A673 (cell line): ENCODE measurements around the gene FGD6. TPM values are rescaled to one million over a fixed set of nuclear protein-coding genes. Genes with fewer than 3 reads are reported as not detected.

Experiments
- BruUV-seq: library from RNA; stranded (reverse); fragments of 400-500 nt; replicated peaks from 2 replicates; lab custom pipeline; 2021; lab: Mats Ljungman, UMichigan
- CTCF ChIA-PET: fragments of 300-600 bp; sonication (Branson Sonifier 250); formaldehyde crosslinking; loops from one replicate; lab custom pipeline; 2022; ENCODE audit warnings: antibody characterized with exemption; lab: Charles Lee
- POLR2A ChIA-PET: fragments of 300-600 bp; sonication (Branson Sonifier 250); formaldehyde crosslinking; loops from one replicate; lab custom pipeline; 2022; ENCODE audit warnings: antibody characterized with exemption; ENCODE audit not compliant: low non-redundant PET; lab: Charles Lee
- DNase-seq: peaks from one replicate; pipeline ENCODE4 v3.0.0-alpha.2; 2015; ENCODE audit warnings: low spot score
- H3K27ac ChIP-seq: fragments of 200-600 bp; sonication (generic); 2 replicates; pipeline ENCODE4 v1.5.1; 2016; ENCODE audit warnings: mixed run types, low read depth, mild to moderate bottlenecking, mixed read lengths, antibody characterized with exemption, low read length; ENCODE audit not compliant: poor library complexity, severe bottlenecking
- H3K27me3 ChIP-seq: fragments of 200-600 bp; sonication (generic); replicated peaks from 2 replicates; pipeline ENCODE4 v1.6.1; 2017; ENCODE audit warnings: mixed run types, low read depth, mild to moderate bottlenecking, mixed read lengths, antibody characterized with exemption, low read length; ENCODE audit not compliant: insufficient read depth, poor library complexity
- H3K36me3 ChIP-seq: fragments of 200-600 bp; sonication (generic); 2 replicates; pipeline ENCODE4 v1.6.1; 2016; ENCODE audit warnings: mixed run types, mild to moderate bottlenecking, mixed read lengths, antibody characterized with exemption, low read length; ENCODE audit not compliant: insufficient read depth, poor library complexity, severe bottlenecking
- H3K4me1 ChIP-seq: fragments of 200-600 bp; sonication (generic); 2 replicates; pipeline ENCODE4 v1.6.1; 2017; ENCODE audit warnings: mixed run types, mild to moderate bottlenecking, mixed read lengths, antibody characterized with exemption, low read length; ENCODE audit not compliant: insufficient read depth, poor library complexity, severe bottlenecking
- H3K4me3 ChIP-seq: fragments of 200-600 bp; sonication (generic); 2 replicates; pipeline ENCODE4 v1.5.1; 2016; ENCODE audit warnings: low read depth, mixed run types, mild to moderate bottlenecking, mixed read lengths, low read length; ENCODE audit not compliant: poor library complexity, severe bottlenecking
- H3K9me3 ChIP-seq: fragments of 200-600 bp; sonication (generic); 2 replicates; pipeline ENCODE4 v1.6.1; 2016; ENCODE audit warnings: mixed run types, low read depth, mild to moderate bottlenecking, mixed read lengths, antibody characterized with exemption, low read length; ENCODE audit not compliant: poor library complexity, severe bottlenecking
- EZH2 ChIP-seq: fragments of 200-600 bp; sonication (generic); IDR thresholded peaks from 2 replicates; pipeline ENCODE4 v1.6.1; 2017; ENCODE audit warnings: borderline replicate concordance, low read depth, mild to moderate bottlenecking, mixed read lengths, antibody characterized with exemption, low read length; ENCODE audit not compliant: poor library complexity, severe bottlenecking
- intact Hi-C: fragments of 100-400 bp; cut with micrococcal nuclease; formaldehyde crosslinking; loops from one replicate; pipeline ENCODE4 v1.10.0; 2022; ENCODE audit not compliant: unreplicated experiment
- total RNA-seq: library from RNA; stranded (reverse); gene quantifications from 2 replicates; pipeline ENCODE4 v1.2.3, GENCODE V29; 2021
- TF ChIP-seq, protein P1 (sequence below): fragments of 300-800, 200-600 bp; sonication (generic); conservative IDR thresholded peaks from 2 replicates; pipeline ENCODE4 v1.5.1; 2017; ENCODE audit warnings: low read depth, mild to moderate bottlenecking, antibody characterized with exemption, low read length, moderate library complexity, mixed read lengths

Gene FGD6
- total RNA-seq, 1 experiment from 2014 or later = 11.7 TPM

DNA sequence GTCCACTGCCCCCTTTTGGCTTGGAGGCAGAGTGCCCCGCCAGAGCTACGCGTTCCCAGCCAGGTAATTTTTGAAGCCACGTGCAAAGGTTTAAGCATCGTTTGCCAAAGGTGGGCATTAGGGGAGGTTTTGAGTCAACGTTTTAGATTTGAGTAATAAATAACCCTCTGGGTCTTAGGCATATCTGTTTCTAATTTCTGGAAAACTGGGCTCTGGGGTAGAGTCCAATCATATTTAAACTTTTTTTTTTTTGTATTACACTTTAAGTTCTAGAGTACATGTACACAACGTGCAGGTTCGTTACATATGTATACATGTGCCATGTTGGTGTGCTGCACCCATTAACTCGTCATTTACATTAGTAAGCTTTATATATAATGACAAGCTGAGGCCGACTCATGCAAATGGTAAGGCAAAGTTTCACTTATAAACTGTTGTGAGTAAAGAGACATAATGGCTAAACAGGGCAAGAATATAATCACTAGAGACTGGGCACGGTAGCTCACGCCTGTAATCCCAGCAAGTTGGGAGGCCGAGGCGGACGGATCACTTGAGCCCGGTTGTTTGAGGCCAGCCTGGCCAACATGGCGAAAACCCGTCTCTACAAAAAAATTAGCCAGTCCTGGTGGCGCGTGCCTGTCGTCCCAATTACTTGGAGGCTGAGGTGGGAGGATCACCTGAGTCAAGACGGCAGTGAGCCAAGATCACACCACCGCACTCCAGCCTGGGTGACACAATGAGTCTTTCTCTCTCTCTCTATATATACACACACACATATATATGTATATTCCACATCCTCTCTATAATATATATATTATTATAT is 143.4 kb downstream of the FGD6 start:
- intact Hi-C loops = no loop called here
- no TSS peak for BruUV-seq

DNA sequence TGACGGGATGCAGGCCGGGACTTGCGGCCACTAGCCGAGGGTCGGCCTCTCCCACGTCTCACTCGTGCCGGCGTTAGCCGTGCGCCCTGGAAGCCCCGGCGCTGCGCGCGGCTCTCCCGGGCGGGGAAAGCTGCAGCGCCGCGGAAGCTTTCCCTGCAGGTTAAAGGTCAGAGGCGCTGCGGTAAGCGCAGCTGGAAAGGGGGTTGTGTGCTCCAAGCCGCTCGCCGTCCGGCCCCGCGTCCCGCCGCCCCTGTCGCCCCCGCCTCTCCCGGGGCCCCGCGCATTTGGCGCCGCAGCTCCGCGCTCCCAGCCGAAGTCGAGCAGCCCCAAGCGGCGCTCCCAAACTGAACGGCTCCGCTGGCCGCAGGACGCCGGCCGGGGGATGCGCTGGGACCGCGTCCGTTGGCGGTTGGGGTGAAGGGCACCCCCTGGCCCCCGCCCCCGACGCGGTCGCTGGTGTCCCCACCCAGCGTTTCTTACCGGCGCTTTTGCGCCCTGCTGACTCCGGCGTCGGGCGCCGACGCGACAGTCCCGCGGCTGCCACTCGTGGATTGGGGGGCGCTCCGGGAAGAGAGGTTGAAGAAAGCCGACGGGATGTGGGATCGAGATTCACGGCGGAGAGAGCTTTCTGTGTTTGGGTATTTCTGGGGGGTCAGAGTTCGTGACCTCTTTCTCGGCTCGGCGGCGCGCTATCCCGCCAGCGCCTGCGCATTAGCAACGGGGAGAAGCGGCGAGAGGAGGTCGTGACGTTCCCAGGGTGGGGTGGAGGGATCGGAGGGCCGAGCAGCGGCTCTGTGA is 144.2 kb downstream of the FGD6 start, which contains the start of gene NR2C1:
Gene NR2C1, minus strand, starts transcription at position 719 of the 798 bp plus-strand sequence. CDS start 6,234 bp downstream, outside the sequence.
- H3K4me3 ChIP-seq = peak within 1 kb of the TSS; percentile 99
- H3K4me1 ChIP-seq = no peaks in the 10 kb centered on the region
- H3K36me3 ChIP-seq = no peaks in the 10 kb centered on the region
- BruUV-seq = TSS peak; percentile 51
- DNase-seq = peak; percentile 95
- intact Hi-C loops = no loop called here
- H3K27me3 ChIP-seq = no peaks in the 10 kb centered on the region
- H3K9me3 ChIP-seq = no peaks in the 10 kb centered on the region
- TF ChIP-seq, protein P1, sequence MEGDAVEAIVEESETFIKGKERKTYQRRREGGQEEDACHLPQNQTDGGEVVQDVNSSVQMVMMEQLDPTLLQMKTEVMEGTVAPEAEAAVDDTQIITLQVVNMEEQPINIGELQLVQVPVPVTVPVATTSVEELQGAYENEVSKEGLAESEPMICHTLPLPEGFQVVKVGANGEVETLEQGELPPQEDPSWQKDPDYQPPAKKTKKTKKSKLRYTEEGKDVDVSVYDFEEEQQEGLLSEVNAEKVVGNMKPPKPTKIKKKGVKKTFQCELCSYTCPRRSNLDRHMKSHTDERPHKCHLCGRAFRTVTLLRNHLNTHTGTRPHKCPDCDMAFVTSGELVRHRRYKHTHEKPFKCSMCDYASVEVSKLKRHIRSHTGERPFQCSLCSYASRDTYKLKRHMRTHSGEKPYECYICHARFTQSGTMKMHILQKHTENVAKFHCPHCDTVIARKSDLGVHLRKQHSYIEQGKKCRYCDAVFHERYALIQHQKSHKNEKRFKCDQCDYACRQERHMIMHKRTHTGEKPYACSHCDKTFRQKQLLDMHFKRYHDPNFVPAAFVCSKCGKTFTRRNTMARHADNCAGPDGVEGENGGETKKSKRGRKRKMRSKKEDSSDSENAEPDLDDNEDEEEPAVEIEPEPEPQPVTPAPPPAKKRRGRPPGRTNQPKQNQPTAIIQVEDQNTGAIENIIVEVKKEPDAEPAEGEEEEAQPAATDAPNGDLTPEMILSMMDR = no peak
- no peak for TF ChIP-seq EZH2
- H3K27ac ChIP-seq = peak within 1 kb of the TSS; percentile 85
- POLR2A ChIA-PET = interaction anchor here (0.6 kb wide), 1 partner anchor 98 kb away, joined by 4 read pairs; no protein-coding TSS in a partner anchor
- CTCF ChIA-PET = interaction anchor here (0.6 to 0.8 kb wide), 3 partner anchors 44 to 461 kb away, joined by 3 to 5 read pairs (median 3); no protein-coding TSS in a partner anchor

More for the DNA sequence above, 143.4 kb downstream of the FGD6 start:
- TF ChIP-seq, protein P1 = peak; percentile 86
- no peak for TF ChIP-seq EZH2
- no peak for DNase-seq
- Histone ChIP-seq H3K9me3 (no peaks in the 10 kb centered on the region), H3K36me3 (no peaks in the 10 kb centered on the region), H3K4me1 (no peaks in the 10 kb centered on the region), H3K4me3 (peak overlapping the region; percentile 99), H3K27me3 (no peaks in the 10 kb centered on the region), H3K27ac (peak overlapping the region; percentile 85)
- POLR2A ChIA-PET = no interaction called here
- CTCF ChIA-PET = interaction anchor here (0.5 to 0.8 kb wide), 3 partner anchors 44 to 460 kb away, joined by 3 to 8 read pairs (median 3); no protein-coding TSS in a partner anchor

DNA sequence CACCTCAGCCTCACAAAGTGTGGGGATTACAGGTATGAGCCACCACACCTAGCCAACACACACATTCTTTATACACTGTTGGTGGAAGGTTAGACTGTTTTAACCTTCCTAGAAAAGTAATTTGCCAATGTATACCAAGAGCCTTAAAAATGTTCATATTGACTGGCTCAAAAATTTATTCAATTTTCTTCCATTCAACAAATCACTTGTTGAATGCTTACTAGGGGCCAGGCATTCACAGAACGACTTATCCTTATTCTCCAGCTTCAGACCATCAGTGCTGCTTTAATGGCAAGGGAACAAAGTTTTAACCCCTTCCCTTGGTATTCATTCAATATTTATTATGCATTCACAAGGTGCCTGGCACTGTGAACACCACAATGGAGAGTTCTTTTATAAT is 146.9 kb downstream of the FGD6 start:
- POLR2A ChIA-PET = no interaction called here

More for the DNA sequence above, 146.9 kb downstream of the FGD6 start:
- BruUV-seq = no TSS peak
- Histone ChIP-seq H3K4me1 (no peaks in the 10 kb centered on the region), H3K27ac (no peak overlapping the region), H3K9me3 (no peaks in the 10 kb centered on the region), H3K36me3 (peaks cover 15% of the 10 kb centered on the region), H3K27me3 (no peaks in the 10 kb centered on the region), H3K4me3 (no peak overlapping the region)
- CTCF ChIA-PET = no interaction called here
- no peak for DNase-seq
- intact Hi-C loops = no loop called here
- TF ChIP-seq, protein P1 = no peak
- no peak for TF ChIP-seq EZH2
